Measurements from ENCODE around the gene RELT. TPM values are rescaled to one million over a fixed set of nuclear protein-coding genes. Genes with fewer than 3 reads are reported as not detected.
A peak's percentile ranks its signal among the peaks of the same experiment; 100 is the strongest.

The RELT gene
- total and polyA plus RNA-seq, 8 donors: 1.2 to 18.7 (median 1.9) TPM; not detected in 2

DNA sequence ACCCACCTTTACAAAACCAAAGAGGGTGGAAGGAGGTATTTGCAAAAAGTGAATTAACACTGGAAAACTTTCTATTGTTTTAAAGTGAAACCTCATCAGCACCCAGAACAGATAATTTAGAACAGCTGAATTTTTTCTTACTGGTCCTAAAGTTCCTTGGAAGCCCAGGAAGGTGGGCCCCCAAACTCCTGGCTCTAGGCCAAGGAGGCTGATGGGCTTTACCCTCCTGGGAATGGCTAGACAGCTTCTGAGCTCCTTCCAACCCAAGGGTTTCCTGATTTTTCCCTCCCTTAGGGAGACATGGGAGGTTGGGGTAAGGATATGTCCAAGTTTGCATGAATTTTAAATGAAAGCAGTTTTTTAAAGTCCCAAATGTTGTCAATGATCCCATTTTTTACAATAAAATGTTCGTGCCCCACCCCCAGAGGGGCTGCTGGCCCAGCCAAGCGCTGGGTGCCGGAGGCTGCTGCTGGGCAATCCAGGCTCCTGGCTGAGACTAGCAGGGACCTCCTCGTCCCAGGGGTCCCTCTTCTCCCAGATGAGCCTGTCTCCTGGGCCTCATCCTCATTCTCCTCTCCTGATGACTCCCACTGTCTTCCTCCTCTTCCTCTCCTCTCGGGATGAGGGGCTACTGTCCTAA, 28.4 kb downstream of the RELT start:
- no peak for DNase-seq
- no peaks in the 10 kb centered on the region for H3K9me3 ChIP-seq
- intact Hi-C loops (cut with DNase I; ENCODE audit: low total_unique reads): loop anchor here (5.0 kb wide), 1 partner anchor 253 kb away; no protein-coding TSS in a partner anchor
- peaks cover 10 to 55% (median 53%) of the 10 kb centered on the region in 4 donors for H3K36me3 ChIP-seq
- WGBS, 5 donors: 85 to 98% (median 90%) methylated on average over 5 of the region's 5 CpGs
- no peak for TF ChIP-seq EP300 (IDR thresholded peaks at IDR 0.05)
- TF ChIP-seq POLR2A (IDR thresholded peaks at IDR 0.05): no peak
- TF ChIP-seq, protein P1, sequence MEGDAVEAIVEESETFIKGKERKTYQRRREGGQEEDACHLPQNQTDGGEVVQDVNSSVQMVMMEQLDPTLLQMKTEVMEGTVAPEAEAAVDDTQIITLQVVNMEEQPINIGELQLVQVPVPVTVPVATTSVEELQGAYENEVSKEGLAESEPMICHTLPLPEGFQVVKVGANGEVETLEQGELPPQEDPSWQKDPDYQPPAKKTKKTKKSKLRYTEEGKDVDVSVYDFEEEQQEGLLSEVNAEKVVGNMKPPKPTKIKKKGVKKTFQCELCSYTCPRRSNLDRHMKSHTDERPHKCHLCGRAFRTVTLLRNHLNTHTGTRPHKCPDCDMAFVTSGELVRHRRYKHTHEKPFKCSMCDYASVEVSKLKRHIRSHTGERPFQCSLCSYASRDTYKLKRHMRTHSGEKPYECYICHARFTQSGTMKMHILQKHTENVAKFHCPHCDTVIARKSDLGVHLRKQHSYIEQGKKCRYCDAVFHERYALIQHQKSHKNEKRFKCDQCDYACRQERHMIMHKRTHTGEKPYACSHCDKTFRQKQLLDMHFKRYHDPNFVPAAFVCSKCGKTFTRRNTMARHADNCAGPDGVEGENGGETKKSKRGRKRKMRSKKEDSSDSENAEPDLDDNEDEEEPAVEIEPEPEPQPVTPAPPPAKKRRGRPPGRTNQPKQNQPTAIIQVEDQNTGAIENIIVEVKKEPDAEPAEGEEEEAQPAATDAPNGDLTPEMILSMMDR (IDR thresholded peaks at IDR 0.05): no peak
- TF ChIP-seq POLR2AphosphoS5 (IDR thresholded peaks at IDR 0.05): no peak
- no peak overlapping the region for H3K4me3 ChIP-seq
- H3K4me1 ChIP-seq: peaks cover 0 to 12% (median 0%) of the 10 kb centered on the region in 4 donors
- H3K27ac ChIP-seq: peak overlapping the region in 1 of 5 donors; percentile 6
- no peaks in the 10 kb centered on the region for H3K27me3 ChIP-seq

DNA sequence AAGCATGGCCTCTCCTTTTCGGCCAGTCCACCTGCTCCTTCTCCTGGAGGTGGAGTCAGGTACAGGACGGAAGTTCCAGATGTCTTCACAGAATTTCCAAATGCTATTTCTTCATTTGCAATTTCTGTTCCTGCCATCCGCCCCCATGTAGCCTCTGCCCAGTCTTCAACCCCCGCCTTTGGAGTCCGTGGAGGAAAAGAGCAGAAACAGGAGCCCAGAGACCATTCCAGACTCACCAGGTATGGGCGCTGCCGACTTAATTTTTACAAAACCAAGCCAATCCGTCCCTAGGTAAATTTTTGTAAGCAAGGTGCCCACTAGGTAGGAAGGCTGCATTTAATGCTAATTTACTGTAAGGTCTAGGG, 28.9 kb downstream of the RELT start:
- DNase-seq: no peak
- no peaks in the 10 kb centered on the region for H3K9me3 ChIP-seq
- peak overlapping the region in 1 of 5 donors; percentile 6 for H3K27ac ChIP-seq
- H3K4me3 ChIP-seq: no peak overlapping the region
- no peak for TF ChIP-seq EP300 (IDR thresholded peaks at IDR 0.05)
- no peak for TF ChIP-seq POLR2AphosphoS5 (IDR thresholded peaks at IDR 0.05)
- TF ChIP-seq, protein P1 (IDR thresholded peaks at IDR 0.05): no peak
- no peak for TF ChIP-seq POLR2A (IDR thresholded peaks at IDR 0.05)
- WGBS, 5 donors: 91 to 97% (median 94%) methylated on average over 8 of the region's 8 CpGs
- peaks cover 10 to 58% (median 56%) of the 10 kb centered on the region in 4 donors for H3K36me3 ChIP-seq
- no peaks in the 10 kb centered on the region for H3K27me3 ChIP-seq
- peaks cover 0 to 12% (median 0%) of the 10 kb centered on the region in 4 donors for H3K4me1 ChIP-seq
- intact Hi-C loops (cut with DNase I; ENCODE audit: low total_unique reads): no loop called here

DNA sequence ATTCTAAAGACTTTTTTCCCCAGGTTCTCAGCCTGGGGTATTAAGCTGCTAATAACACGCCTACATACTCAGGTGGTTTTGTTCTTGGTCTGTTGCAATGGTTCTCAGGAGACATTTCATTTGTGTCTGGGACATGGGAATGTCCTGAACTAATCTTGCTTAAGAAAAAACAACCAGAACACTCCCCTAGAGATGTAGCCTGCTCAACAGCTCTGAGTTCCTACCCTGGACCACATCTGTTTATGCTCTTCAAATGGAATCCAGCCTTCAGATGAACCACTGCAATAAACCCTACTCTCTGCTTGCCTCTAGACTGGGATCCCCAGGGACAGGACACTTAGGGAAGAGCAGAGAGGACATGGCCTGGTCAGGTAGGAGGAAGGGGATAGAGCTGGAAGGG, 29.9 kb downstream of the RELT start:
- Histone ChIP-seq H3K27me3 (no peaks in the 10 kb centered on the region), H3K4me3 (no peak overlapping the region), H3K4me1 (peaks cover 0 to 12% (median 0%) of the 10 kb centered on the region in 4 donors), H3K36me3 (peaks cover 10 to 68% (median 63%) of the 10 kb centered on the region in 4 donors), H3K27ac (no peak overlapping the region), H3K9me3 (no peaks in the 10 kb centered on the region)
- TF ChIP-seq, protein P1 (IDR thresholded peaks at IDR 0.05): no peak
- TF ChIP-seq EP300 (IDR thresholded peaks at IDR 0.05): no peak
- TF ChIP-seq POLR2AphosphoS5 (IDR thresholded peaks at IDR 0.05): no peak
- TF ChIP-seq POLR2A (IDR thresholded peaks at IDR 0.05): no peak
- DNase-seq: no peak
- intact Hi-C loops (cut with DNase I; ENCODE audit: low total_unique reads): no loop called here
- WGBS, 5 donors: 80 to 96% (median 95%) methylated on average over 1 of the region's 1 CpG

DNA sequence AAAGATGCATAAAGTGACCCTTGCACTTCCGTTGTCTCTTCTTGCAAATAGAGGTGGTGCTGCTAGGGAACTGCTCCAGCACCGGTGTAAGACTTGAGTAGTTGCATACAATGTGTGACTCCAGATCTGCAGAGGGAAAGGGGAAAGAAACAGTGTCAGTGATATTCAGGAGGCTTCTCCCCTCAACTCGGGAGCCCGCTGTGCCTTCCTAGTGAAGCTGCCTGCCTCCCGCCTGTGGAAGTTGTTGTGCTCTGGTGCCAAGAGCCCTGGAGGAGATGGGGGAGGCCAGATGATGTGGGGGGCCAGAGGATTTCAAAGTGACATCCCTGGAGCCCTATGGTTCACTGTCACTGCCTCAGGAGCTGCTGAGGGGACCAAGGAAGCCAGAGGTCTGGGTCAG, 30.4 kb downstream of the RELT start:
- intact Hi-C loops (cut with DNase I; ENCODE audit: low total_unique reads): no loop called here
- no peaks in the 10 kb centered on the region for H3K27me3 ChIP-seq
- no peak for TF ChIP-seq EP300 (IDR thresholded peaks at IDR 0.05)
- TF ChIP-seq, protein P1 (IDR thresholded peaks at IDR 0.05): no peak
- no peak for TF ChIP-seq POLR2AphosphoS5 (IDR thresholded peaks at IDR 0.05)
- TF ChIP-seq POLR2A (IDR thresholded peaks at IDR 0.05): no peak
- H3K4me3 ChIP-seq: no peak overlapping the region
- H3K36me3 ChIP-seq: peaks cover 10 to 69% (median 66%) of the 10 kb centered on the region in 4 donors
- no peaks in the 10 kb centered on the region for H3K9me3 ChIP-seq
- WGBS, 5 donors: 87 to 94% (median 92%) methylated on average over 5 of the region's 5 CpGs
- peaks cover 0 to 12% (median 0%) of the 10 kb centered on the region in 4 donors for H3K4me1 ChIP-seq
- DNase-seq: no peak
- H3K27ac ChIP-seq: no peak overlapping the region
